ENCODE data around the gene MAGED4B.

DNA sequence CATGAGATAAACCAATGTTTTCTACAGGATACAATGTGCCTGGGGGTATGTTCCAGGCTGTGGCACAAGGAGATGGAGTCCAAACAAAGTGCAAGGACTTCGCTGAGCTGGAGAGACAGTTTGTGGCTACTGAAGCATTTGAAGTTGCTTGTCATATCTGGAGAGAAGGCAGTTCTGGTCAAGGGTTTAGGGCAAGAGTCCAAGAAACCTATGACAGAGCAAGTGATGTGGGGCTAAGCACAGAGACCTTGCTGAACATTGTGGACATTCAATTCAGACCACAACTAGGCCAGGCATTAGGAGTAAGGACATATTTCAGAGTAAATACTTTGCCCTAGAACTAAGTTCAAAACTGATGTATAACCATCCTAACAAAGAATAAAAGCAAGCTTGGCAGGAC, 34.8 kb downstream of the MAGED4B start:
- TF ChIP-seq CTCF (IDR thresholded peaks at IDR 0.05 in 2 of 3, conservative IDR thresholded peaks at IDR 0.05 in 1 of 3; ENCODE audit: insufficient read depth in 2 of 3, low read depth in 1 of 3, low read length in 3 of 3) (no peak), ZNF766 (CRISPR knock-in tag; conservative IDR thresholded peaks at IDR 0.05) (no peak), ATF3 (IDR thresholded peaks at IDR 0.05) (no peak), ATF3 (CRISPR knock-in tag; conservative IDR thresholded peaks at IDR 0.05) (no peak), KDM1A (IDR thresholded peaks at IDR 0.05) (no peak), ZNF561 (CRISPR knock-in tag; conservative IDR thresholded peaks at IDR 0.05) (no peak), RAD21 (CRISPR knock-in tag; conservative IDR thresholded peaks at IDR 0.05 in 1 of 2, IDR thresholded peaks at IDR 0.05 in 1 of 2) (no peak), SIN3A (IDR thresholded peaks at IDR 0.05; ENCODE audit: borderline replicate concordance in 2 of 2, control insufficient read depth in 1 of 2, low read depth in 2 of 2, low read length in 2 of 2) (no peak), RAD51 (IDR thresholded peaks at IDR 0.05; ENCODE audit: borderline replicate concordance, low read depth) (no peak), MTA2 (IDR thresholded peaks at IDR 0.05; ENCODE audit: low read depth) (no peak), GABPA (tag; conservative IDR thresholded peaks at IDR 0.05; ENCODE audit: low read depth) (no peak), CCNT2 (IDR thresholded peaks at IDR 0.05; ENCODE audit: borderline replicate concordance, extremely low read depth, insufficient read length, low read depth, low read length) (no peak), ZZZ3 (IDR thresholded peaks at IDR 0.05) (no peak), MLX (CRISPR knock-in tag; conservative IDR thresholded peaks at IDR 0.05) (no peak)
- TF ChIP-seq, protein P1, sequence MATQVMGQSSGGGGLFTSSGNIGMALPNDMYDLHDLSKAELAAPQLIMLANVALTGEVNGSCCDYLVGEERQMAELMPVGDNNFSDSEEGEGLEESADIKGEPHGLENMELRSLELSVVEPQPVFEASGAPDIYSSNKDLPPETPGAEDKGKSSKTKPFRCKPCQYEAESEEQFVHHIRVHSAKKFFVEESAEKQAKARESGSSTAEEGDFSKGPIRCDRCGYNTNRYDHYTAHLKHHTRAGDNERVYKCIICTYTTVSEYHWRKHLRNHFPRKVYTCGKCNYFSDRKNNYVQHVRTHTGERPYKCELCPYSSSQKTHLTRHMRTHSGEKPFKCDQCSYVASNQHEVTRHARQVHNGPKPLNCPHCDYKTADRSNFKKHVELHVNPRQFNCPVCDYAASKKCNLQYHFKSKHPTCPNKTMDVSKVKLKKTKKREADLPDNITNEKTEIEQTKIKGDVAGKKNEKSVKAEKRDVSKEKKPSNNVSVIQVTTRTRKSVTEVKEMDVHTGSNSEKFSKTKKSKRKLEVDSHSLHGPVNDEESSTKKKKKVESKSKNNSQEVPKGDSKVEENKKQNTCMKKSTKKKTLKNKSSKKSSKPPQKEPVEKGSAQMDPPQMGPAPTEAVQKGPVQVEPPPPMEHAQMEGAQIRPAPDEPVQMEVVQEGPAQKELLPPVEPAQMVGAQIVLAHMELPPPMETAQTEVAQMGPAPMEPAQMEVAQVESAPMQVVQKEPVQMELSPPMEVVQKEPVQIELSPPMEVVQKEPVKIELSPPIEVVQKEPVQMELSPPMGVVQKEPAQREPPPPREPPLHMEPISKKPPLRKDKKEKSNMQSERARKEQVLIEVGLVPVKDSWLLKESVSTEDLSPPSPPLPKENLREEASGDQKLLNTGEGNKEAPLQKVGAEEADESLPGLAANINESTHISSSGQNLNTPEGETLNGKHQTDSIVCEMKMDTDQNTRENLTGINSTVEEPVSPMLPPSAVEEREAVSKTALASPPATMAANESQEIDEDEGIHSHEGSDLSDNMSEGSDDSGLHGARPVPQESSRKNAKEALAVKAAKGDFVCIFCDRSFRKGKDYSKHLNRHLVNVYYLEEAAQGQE (IDR thresholded peaks at IDR 0.05; ENCODE audit: borderline replicate concordance): no peak
- TF ChIP-seq, protein P1 (CRISPR knock-in tag; IDR thresholded peaks at IDR 0.05; ENCODE audit: low read depth): no peak
